K562 (cell line): ENCODE results near the gene ACBD3. TPM values are rescaled to one million over a fixed set of nuclear protein-coding genes. Genes with fewer than 3 reads are reported as not detected.

Experiments
- ATAC-seq: fragments of 200-7000 bp; cut with Tn5 transposase; 3 replicates; pipeline ENCODE4 v1.9.1; 2020; ENCODE audit warnings: moderate library complexity
- BruUV-seq: library from RNA; stranded (reverse); fragments of 400-500 nt; replicated peaks from 2 replicates; lab custom pipeline; 2021; lab: Mats Ljungman, UMichigan
- CTCF ChIA-PET: fragments of 300-600 bp; formaldehyde crosslinking; extraction: SDS; loops from one replicate; lab custom pipeline; 2021; ENCODE audit warnings: low intra/inter-chr PET ratio; lab: Yijun Ruan, JAX
- POLR2A ChIA-PET: fragments of 300-600, 350-650 bp; sonication (Branson Sonifier 250); formaldehyde crosslinking; extraction: SDS; loops from one replicate; lab custom pipeline; 2021; ENCODE audit warnings: antibody characterized with exemption, inconsistent platforms; lab: Yijun Ruan, JAX
- DNase-seq, 4 experiments: peaks; one replicate each; pipeline versions ENCODE4 v3.0.0 to v3.0.0-alpha.2; 2011 to 2018; ENCODE audit warnings: low spot score in 3 of 4, mixed read lengths in 3 of 4; ENCODE audit errors: extremely low read depth in 1 of 4
- FAIRE-seq: peaks from 2 replicates; lab custom pipeline; 2011; peaks lifted over from hg19 to GRCh38; lab: Jason Lieb, UNC
- H2AFZ ChIP-seq: 2 replicates; pipeline ENCODE4 v1.6.0; 2011; ENCODE audit warnings: low read depth, low read length, control low read depth, inconsistent platforms
- H3K27ac ChIP-seq: fragments of 200-600 bp; 3 replicates; pipeline ENCODE4 v1.8.0; 2011; ENCODE audit warnings: low read depth, mild to moderate bottlenecking, control low read depth, inconsistent platforms, low read length, moderate library complexity, mixed read lengths; ENCODE audit errors: extremely low read depth
- H3K27me3 ChIP-seq, 2 experiments: fragments of 300-600 bp in 1 of 2; 2 replicates in 1 of 2; 3 replicates in 1 of 2; pipeline versions ENCODE4 v1.6.0 to v1.8.0; 2011; ENCODE audit warnings: inconsistent platforms in 2 of 2, low read length in 2 of 2, mild to moderate bottlenecking in 1 of 2, mixed read lengths in 1 of 2, moderate library complexity in 1 of 2; ENCODE audit not compliant: control insufficient read depth in 2 of 2, insufficient read depth in 2 of 2
- H3K36me3 ChIP-seq: fragments of 300-600 bp; 3 replicates; pipeline ENCODE4 v1.8.0; 2011; ENCODE audit warnings: mild to moderate bottlenecking, low read length, inconsistent platforms; ENCODE audit not compliant: control insufficient read depth, insufficient read depth
- H3K4me1 ChIP-seq, 2 experiments: fragments of 200-600 bp in 1 of 2; replicated peaks in 1 of 2; 2 replicates in 1 of 2; 3 replicates in 1 of 2; pipeline versions ENCODE4 v1.5.1 to v1.8.0; 2011; ENCODE audit warnings: inconsistent platforms in 2 of 2, low read length in 2 of 2, mild to moderate bottlenecking in 1 of 2, mixed read lengths in 1 of 2, moderate library complexity in 1 of 2; ENCODE audit not compliant: control insufficient read depth in 2 of 2, insufficient read depth in 2 of 2
- H3K4me2 ChIP-seq: 2 replicates; pipeline ENCODE4 v1.6.1; 2011; ENCODE audit warnings: low read length, control low read depth, inconsistent platforms, mixed read lengths; ENCODE audit not compliant: insufficient read depth
- H3K4me3 ChIP-seq: fragments of 200-600 bp; sonication (generic), shearing (Covaris generic); 2 replicates; pipeline ENCODE4 v1.5.1; 2016; ENCODE audit warnings: control low read depth, inconsistent platforms
- H3K79me2 ChIP-seq: fragments of 200-600 bp; 3 replicates; pipeline ENCODE4 v1.8.0; 2011; ENCODE audit warnings: low read length, inconsistent platforms; ENCODE audit not compliant: control insufficient read depth, insufficient read depth
- H3K9ac ChIP-seq, 2 experiments: 2 replicates each; pipeline versions ENCODE4 v1.6.0 to v1.6.1; 2011; ENCODE audit warnings: low read depth in 2 of 2, low read length in 2 of 2, control low read depth in 1 of 2, inconsistent platforms in 1 of 2, mild to moderate bottlenecking in 1 of 2, mixed read lengths in 1 of 2; ENCODE audit not compliant: insufficient read depth in 1 of 2
- H3K9me1 ChIP-seq: one replicate; pipeline ENCODE4 v1.6.0; 2011; ENCODE audit warnings: inconsistent platforms, mild to moderate bottlenecking, low read length, moderate library complexity; ENCODE audit not compliant: control insufficient read depth, insufficient read depth
- H3K9me3 ChIP-seq: replicated peaks from 2 replicates; pipeline ENCODE4 v1.5.1; 2011; ENCODE audit warnings: low read depth, low read length, inconsistent platforms; ENCODE audit not compliant: control insufficient read depth, insufficient read depth
- H4K20me1 ChIP-seq: replicated peaks from 2 replicates; pipeline ENCODE4 v1.6.1; 2011; ENCODE audit warnings: low read length, inconsistent platforms, mixed read lengths; ENCODE audit not compliant: control insufficient read depth, insufficient read depth
- DLX4 ChIP-seq: fragments of 250-450 bp; sonication (Bioruptor Pico); IDR thresholded peaks from 2 replicates; pipeline ENCODE4 v1.6.1; 2021; ENCODE audit warnings: mild to moderate bottlenecking
- GABPB2 ChIP-seq: fragments of 250-450 bp; sonication (Bioruptor Pico); conservative IDR thresholded peaks from 2 replicates; pipeline ENCODE4 v1.5.1; 2021; ENCODE audit warnings: mild to moderate bottlenecking
- HMGXB4 ChIP-seq: sonication (generic); formaldehyde crosslinking; IDR thresholded peaks from 2 replicates; pipeline ENCODE4 v1.8.1; 2023; ENCODE audit warnings: mild to moderate bottlenecking, missing genetic modification reagents
- NR2C1 ChIP-seq, 2 experiments: fragments of 450-650 bp; IDR thresholded peaks; 2 replicates each; pipeline ENCODE4 v1.6.1; 2017; ENCODE audit warnings: mild to moderate bottlenecking in 2 of 2, antibody characterized with exemption in 1 of 2, inconsistent platforms in 1 of 2, missing compliant biosample characterization in 1 of 2, missing genetic modification characterization in 1 of 2
- OTX1 ChIP-seq: fragments of 450-650 bp; formaldehyde crosslinking; IDR thresholded peaks from 2 replicates; pipeline ENCODE4 v1.4.0; 2022; ENCODE audit warnings: mild to moderate bottlenecking
- PML ChIP-seq: IDR thresholded peaks from 2 replicates; pipeline ENCODE4 v1.6.1; 2012; ENCODE audit warnings: low read length, inconsistent platforms
- RAD21 ChIP-seq, 2 experiments: fragments of 250-450 bp in 1 of 2; fragments of 450-650 bp in 1 of 2; sonication (Bioruptor Pico) in 1 of 2; formaldehyde crosslinking in 1 of 2; IDR thresholded peaks in 1 of 2; conservative IDR thresholded peaks in 1 of 2; 2 replicates each; pipeline versions ENCODE4 v1.4.0 to v1.8.0; 2020 to 2022; ENCODE audit warnings: mild to moderate bottlenecking in 2 of 2, moderate library complexity in 1 of 2
- RUNX1 ChIP-seq: sonication (generic); IDR thresholded peaks from 2 replicates; pipeline ENCODE4 v1.6.1; 2016; ENCODE audit warnings: antibody characterized with exemption, low read depth
- ZFP1 ChIP-seq: fragments of 450-650 bp; formaldehyde crosslinking; IDR thresholded peaks from 2 replicates; pipeline ENCODE4 v1.4.0; 2020; ENCODE audit warnings: mild to moderate bottlenecking, mixed read lengths
- ZNF146 ChIP-seq: IDR thresholded peaks from one replicate; pipeline ENCODE4 v1.6.1; 2018; ENCODE audit warnings: missing compliant biosample characterization; ENCODE audit not compliant: unreplicated experiment
- ZNF23 ChIP-seq: fragments of 250-450 bp; sonication (Bioruptor Pico); IDR thresholded peaks from 2 replicates; pipeline ENCODE4 v1.4.0; 2020; ENCODE audit warnings: mild to moderate bottlenecking
- ZNF274 ChIP-seq: IDR thresholded peaks from 2 replicates; pipeline ENCODE4 v1.6.1; 2011; ENCODE audit warnings: low read depth, mild to moderate bottlenecking, low read length, moderate library complexity, borderline replicate concordance
- WGBS: fragments of 100-300 bp; shearing (Covaris generic); methylation state at CpG from one replicate; pipeline ENCODE4 v1.1.6; 2016; ENCODE audit warnings: low coverage, mixed read lengths; ENCODE audit not compliant: insufficient coverage; ENCODE audit errors: missing lambda C conversion rate; 5-methylcytosine and 5-hydroxymethylcytosine counted together
- in situ Hi-C: fragments of 300-500 bp; cut with MboI; formaldehyde crosslinking; loops from 4 replicates; pipeline ENCODE4 v1.15.0; 2018; ENCODE audit warnings: inconsistent platforms, mixed read lengths
- intact Hi-C: fragments of 100-400 bp; cut with micrococcal nuclease; formaldehyde crosslinking; loops from 2 replicates; pipeline ENCODE4 v1.14.2; 2022
- polyA plus RNA-seq, 8 experiments: library from polyadenylated mRNA; depleted of rRNA in 4 of 8; stranded (reverse) in 5 of 8; unstranded in 3 of 8; fragments of >200 nt; fragmentation: Nextera tagmentation in 2 of 8; fragmentation: Illumina TruSeq in 1 of 8; extraction: Ambion mirVana in 2 of 8; extraction: Trizol in 1 of 8; gene quantifications; 2 replicates each; pipeline versions ENCODE4 v1.2.1 to v1.2.3, GENCODE V29; 2011 to 2014; ENCODE audit warnings: inconsistent platforms in 1 of 8, missing spikeins in 1 of 8
- total RNA-seq, 7 experiments: library from RNA; depleted of rRNA in 6 of 7; stranded (reverse); fragments of >200 nt in 6 of 7; fragmentation: Illumina TruSeq in 2 of 7; extraction: Trizol in 2 of 7; gene quantifications; 2 replicates each; pipeline versions ENCODE4 v1.2.1 to v1.2.3, GENCODE V29; 2011 to 2021; ENCODE audit warnings: low replicate concordance in 1 of 7
- TF ChIP-seq, protein P1 (sequence below): sonication (generic); formaldehyde crosslinking; IDR thresholded peaks from 2 replicates; pipeline ENCODE4 v1.8.1; 2022; ENCODE audit warnings: missing genetic modification reagents

Gene ACBD3
- total and polyA plus RNA-seq, 9 of the 15 experiments (the other 6 are each of a cell fraction or from before 2014, with no cell fraction given) = 11.1 to 36.7 (median 26.9) TPM

- Histone ChIP-seq H3K79me2 (no peaks in the 10 kb centered on the region), H3K9me1 (no peaks in the 10 kb centered on the region), H3K27me3 (peaks cover 16 to 18% of the 10 kb centered on the region in 2 experiments; a peak in 4 of 5 replicates), H3K36me3 (no peaks in the 10 kb centered on the region), H3K4me2 (no peak overlapping the region), H4K20me1 (peaks cover 4% of the 10 kb centered on the region; the same call in 1 of the 2 replicates), H3K9ac (no peak overlapping the region), H3K4me1 (peaks cover 0 to 3% of the 10 kb centered on the region in 2 experiments; a peak in 3 of 5 replicates), H3K9me3 (no peaks in the 10 kb centered on the region), H3K27ac (no peak overlapping the region), H2AFZ (no peak overlapping the region), H3K4me3 (no peak overlapping the region)
- in situ Hi-C loops (no loop called here), intact Hi-C loops (no loop called here)
- TF ChIP-seq ZNF146 (CRISPR knock-in tag) = peak; percentile 27
- no peak for TF ChIP-seq ZNF23 (CRISPR knock-in tag)
- no peak for TF ChIP-seq RAD21 (CRISPR knock-in tag; conservative IDR thresholded peaks at IDR 0.05 in 1 of 2, IDR thresholded peaks at IDR 0.05 in 1 of 2)
- TF ChIP-seq RUNX1 = no peak
- TF ChIP-seq NR2C1 (IDR thresholded peaks at IDR 0.05) = no peak
- no peak for TF ChIP-seq NR2C1 (tag; IDR thresholded peaks at IDR 0.05)
- BruUV-seq = no TSS peak
- 19% methylated on average over 5 of the region's 5 CpGs for WGBS
- ChIA-PET CTCF (no interaction called here), POLR2A (interaction anchor here (0.7 kb wide), 2 partner anchors 15 to 133 kb away, joined by 3 read pairs; no protein-coding TSS in a partner anchor)
- no peak for FAIRE-seq
- no peak for ATAC-seq
- no peak for DNase-seq
Observed at GRCh38 chr1:226207048-226207447, 20.5 kb upstream of the ACBD3 start.

DNA sequence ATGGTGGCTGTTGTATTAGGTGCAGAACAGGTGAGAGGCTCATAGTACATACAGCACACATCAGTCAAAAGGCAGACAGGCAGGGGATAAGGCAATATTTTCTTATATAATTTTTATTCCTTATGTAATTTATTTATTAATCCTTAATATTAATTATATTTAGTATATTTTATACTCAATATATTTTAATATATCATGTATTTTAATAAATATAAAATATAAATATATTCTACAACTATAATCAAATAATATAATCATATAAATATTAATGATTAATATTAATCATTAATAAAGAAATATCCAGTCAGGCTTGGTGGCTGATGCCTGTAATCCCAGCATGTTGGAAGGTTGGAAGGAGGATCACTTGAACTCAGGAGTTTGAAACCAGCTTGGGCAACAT, 17.7 kb upstream of the ACBD3 start:
- in situ Hi-C loops = no loop called here
- TF ChIP-seq ZFP1 (CRISPR knock-in tag) (no peak), HMGXB4 (CRISPR knock-in tag) (no peak), OTX1 (no peak), ZNF274 (no peak), PML (no peak), GABPB2 (no peak), DLX4 (CRISPR knock-in tag) (no peak)
- TF ChIP-seq, protein P1, sequence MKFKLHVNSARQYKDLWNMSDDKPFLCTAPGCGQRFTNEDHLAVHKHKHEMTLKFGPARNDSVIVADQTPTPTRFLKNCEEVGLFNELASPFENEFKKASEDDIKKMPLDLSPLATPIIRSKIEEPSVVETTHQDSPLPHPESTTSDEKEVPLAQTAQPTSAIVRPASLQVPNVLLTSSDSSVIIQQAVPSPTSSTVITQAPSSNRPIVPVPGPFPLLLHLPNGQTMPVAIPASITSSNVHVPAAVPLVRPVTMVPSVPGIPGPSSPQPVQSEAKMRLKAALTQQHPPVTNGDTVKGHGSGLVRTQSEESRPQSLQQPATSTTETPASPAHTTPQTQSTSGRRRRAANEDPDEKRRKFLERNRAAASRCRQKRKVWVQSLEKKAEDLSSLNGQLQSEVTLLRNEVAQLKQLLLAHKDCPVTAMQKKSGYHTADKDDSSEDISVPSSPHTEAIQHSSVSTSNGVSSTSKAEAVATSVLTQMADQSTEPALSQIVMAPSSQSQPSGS = no peak

More for the DNA sequence above, 17.7 kb upstream of the ACBD3 start:
- intact Hi-C loops = loop anchor here (5.0 kb wide), 1 partner anchor 203 kb away; the partner anchor contains the start of gene PARP1
- Histone ChIP-seq H3K9me3 (no peaks in the 10 kb centered on the region), H3K4me2 (no peak overlapping the region), H3K4me3 (no peak overlapping the region), H4K20me1 (no peaks in the 10 kb centered on the region), H3K36me3 (no peaks in the 10 kb centered on the region), H2AFZ (no peak overlapping the region), H3K4me1 (peaks cover 0 to 1% of the 10 kb centered on the region in 2 experiments; a peak in 1 of 5 replicates), H3K27me3 (peaks cover 13% of the 10 kb centered on the region in 2 experiments; a peak in 4 of 5 replicates), H3K9ac (no peak overlapping the region), H3K79me2 (no peaks in the 10 kb centered on the region), H3K9me1 (no peaks in the 10 kb centered on the region), H3K27ac (no peak overlapping the region)
- no peak for ATAC-seq
- POLR2A ChIA-PET = interaction anchor here (0.7 to 0.9 kb wide), 2 partner anchors 10 to 515 kb away, joined by 3 read pairs; no protein-coding TSS in a partner anchor
- FAIRE-seq = no peak
- no TSS peak for BruUV-seq
- CTCF ChIA-PET = no interaction called here
- no peak for DNase-seq
